GM21529 (cell line): ENCODE data around the gene SETBP1.

ENCODE experiments used
- ATAC-seq: cut with Tn5 transposase; IDR thresholded peaks from one replicate; pipeline ENCODE4 v1.9.1; 2021; ENCODE audit not compliant: unreplicated experiment

The SETBP1 gene

GRCh38 chr18:44837482-44838180, 156.9 kb downstream of the SETBP1 start:
- no peak for ATAC-seq

- ATAC-seq, result peak; percentile 98
Observed at GRCh38 chr18:44838971-44839666, 158.4 kb downstream of the SETBP1 start.

- no peak for ATAC-seq
Observed at GRCh38 chr18:44840058-44840790, 159.5 kb downstream of the SETBP1 start.

GRCh38 chr18:44841221-44841620, 160.5 kb downstream of the SETBP1 start:
- ATAC-seq, result no peak

- no peak for ATAC-seq
Observed at GRCh38 chr18:44841752-44842587, 161.3 kb downstream of the SETBP1 start.

- no peak for ATAC-seq
Observed at GRCh38 chr18:44842588-44843412, 162.1 kb downstream of the SETBP1 start.

- ATAC-seq, result no peak
Observed at GRCh38 chr18:44844486-44844885, 163.8 kb downstream of the SETBP1 start.

GRCh38 chr18:44846450-44846849, 165.8 kb downstream of the SETBP1 start:
- no peak for ATAC-seq

- no peak for ATAC-seq
Observed at GRCh38 chr18:44848644-44849335, 168.1 kb downstream of the SETBP1 start.

- no peak for ATAC-seq
Observed at GRCh38 chr18:44849361-44849760, 168.7 kb downstream of the SETBP1 start.

GRCh38 chr18:44850001-44850400, 169.3 kb downstream of the SETBP1 start:
- no peak for ATAC-seq

GRCh38 chr18:44851856-44852621, 171.4 kb downstream of the SETBP1 start:
- no peak for ATAC-seq

GRCh38 chr18:44852818-44853217, 172.1 kb downstream of the SETBP1 start:
- no peak for ATAC-seq

- no peak for ATAC-seq
Observed at GRCh38 chr18:44853430-44853829, 172.7 kb downstream of the SETBP1 start.

GRCh38 chr18:44855681-44856080, 175.0 kb downstream of the SETBP1 start:
- no peak for ATAC-seq

GRCh38 chr18:44856157-44856556, 175.5 kb downstream of the SETBP1 start:
- no peak for ATAC-seq

- ATAC-seq, result no peak
Observed at GRCh38 chr18:44857081-44857480, 176.4 kb downstream of the SETBP1 start.

GRCh38 chr18:44857744-44858491, 177.2 kb downstream of the SETBP1 start:
- no peak for ATAC-seq
